IMR-90 (cell line): Measurements from ENCODE around the gene LAMA3. TPM values are rescaled to one million over a fixed set of nuclear protein-coding genes. Genes with fewer than 3 reads are reported as not detected.

Source experiments
- ATAC-seq: fragments of 200-7000 bp; cut with Tn5 transposase; 2 replicates; pipeline ENCODE4 v1.9.1; 2020; ENCODE audit warnings: low read depth, mild to moderate bottlenecking, moderate library complexity
- BruUV-seq: library from RNA; stranded (reverse); fragments of 400-500 nt; replicated peaks from 2 replicates; lab custom pipeline; 2021; lab: Mats Ljungman, UMichigan
- CTCF ChIA-PET: fragments of 300-600 bp; formaldehyde crosslinking; extraction: SDS; loops from one replicate; lab custom pipeline; 2021; ENCODE audit warnings: antibody characterized with exemption; lab: Yijun Ruan, JAX
- POLR2A ChIA-PET: fragments of 300-600 bp; sonication (Branson Sonifier 250); formaldehyde crosslinking; loops from one replicate; lab custom pipeline; 2022; ENCODE audit warnings: antibody characterized with exemption; ENCODE audit not compliant: unreplicated experiment; lab: Charles Lee
- DNase-seq: peaks from one replicate; pipeline ENCODE4 v3.0.0; 2013
- H2AFZ ChIP-seq: replicated peaks from 2 replicates; pipeline ENCODE3; 2013; ENCODE audit warnings: low read length, mild to moderate bottlenecking; ENCODE audit not compliant: poor library complexity
- H2AK5ac ChIP-seq: 2 replicates; pipeline ENCODE4 v1.6.1; 2013; ENCODE audit warnings: low read depth, low read length, inconsistent platforms
- H2AK9ac ChIP-seq: replicated peaks from 2 replicates; pipeline ENCODE3; 2013; ENCODE audit warnings: mild to moderate bottlenecking, low read depth, low read length, moderate library complexity; ENCODE audit not compliant: poor library complexity
- H2BK120ac ChIP-seq: 2 replicates; pipeline ENCODE4 v1.6.1; 2013; ENCODE audit warnings: low read depth, low read length, inconsistent platforms
- H2BK15ac ChIP-seq: 3 replicates; pipeline ENCODE4 v1.6.1; 2013; ENCODE audit warnings: low read depth, low read length, inconsistent platforms
- H2BK20ac ChIP-seq: 2 replicates; pipeline ENCODE4 v1.6.1; 2013; ENCODE audit warnings: low read depth, mild to moderate bottlenecking, inconsistent platforms, low read length, moderate library complexity
- H2BK5ac ChIP-seq: 2 replicates; pipeline ENCODE4 v1.6.1; 2013; ENCODE audit warnings: mild to moderate bottlenecking, low read depth, low read length, inconsistent platforms; ENCODE audit not compliant: poor library complexity, severe bottlenecking
- H3K14ac ChIP-seq: replicated peaks from 2 replicates; pipeline ENCODE4 v1.6.1; 2013; ENCODE audit warnings: low read depth, low read length, inconsistent platforms
- H3K18ac ChIP-seq: 2 replicates; pipeline ENCODE4 v1.6.1; 2013; ENCODE audit warnings: low read depth, low read length, control low read depth
- H3K23ac ChIP-seq: 2 replicates; pipeline ENCODE4 v1.6.1; 2013; ENCODE audit warnings: low read depth, low read length, inconsistent platforms
- H3K27ac ChIP-seq: 2 replicates; pipeline ENCODE4 v1.5.1; 2013; ENCODE audit warnings: mild to moderate bottlenecking, control low read depth, low read length; ENCODE audit not compliant: insufficient read depth
- H3K27me3 ChIP-seq: 2 replicates; pipeline ENCODE4 v1.6.1; 2013; ENCODE audit warnings: low read length; ENCODE audit not compliant: control insufficient read depth, insufficient read depth
- H3K36me3 ChIP-seq: 2 replicates; pipeline ENCODE4 v1.6.1; 2013; ENCODE audit warnings: low read length, mixed read lengths; ENCODE audit not compliant: control insufficient read depth, insufficient read depth
- H3K4ac ChIP-seq: 2 replicates; pipeline ENCODE4 v1.6.1; 2013; ENCODE audit warnings: low read depth, low read length, inconsistent platforms
- H3K4me1 ChIP-seq: 2 replicates; pipeline ENCODE4 v1.6.1; 2013; ENCODE audit warnings: low read length, mixed read lengths; ENCODE audit not compliant: control insufficient read depth, insufficient read depth
- H3K4me2 ChIP-seq: 2 replicates; pipeline ENCODE4 v1.6.1; 2013; ENCODE audit warnings: low read depth, mild to moderate bottlenecking, control low read depth, low read length, moderate library complexity
- H3K4me3 ChIP-seq: 2 replicates; pipeline ENCODE4 v1.5.1; 2013; ENCODE audit warnings: low read depth, mild to moderate bottlenecking, control low read depth, low read length, moderate library complexity; ENCODE audit not compliant: insufficient read depth
- H3K56ac ChIP-seq: 2 replicates; pipeline ENCODE4 v1.6.1; 2013; ENCODE audit warnings: low read length, inconsistent platforms; ENCODE audit not compliant: insufficient read depth; ENCODE audit errors: extremely low read depth
- H3K79me1 ChIP-seq, 2 experiments: 2 replicates each; pipeline ENCODE4 v1.6.1; 2013; ENCODE audit warnings: low read length in 2 of 2, inconsistent platforms in 1 of 2, low read depth in 1 of 2
- H3K9ac ChIP-seq: 2 replicates; pipeline ENCODE4 v1.6.1; 2013; ENCODE audit warnings: low read depth, low read length, control low read depth
- H3K9me1 ChIP-seq: 2 replicates; pipeline ENCODE4 v1.6.1; 2013; ENCODE audit warnings: low read length, inconsistent platforms; ENCODE audit not compliant: insufficient read depth
- H3K9me3 ChIP-seq: 2 replicates; pipeline ENCODE4 v1.6.1; 2013; ENCODE audit warnings: low read length; ENCODE audit not compliant: control insufficient read depth, insufficient read depth
- H4K20me1 ChIP-seq: 2 replicates; pipeline ENCODE4 v1.6.1; 2013; ENCODE audit warnings: low read length, inconsistent platforms; ENCODE audit not compliant: insufficient read depth
- H4K5ac ChIP-seq: 2 replicates; pipeline ENCODE4 v1.6.1; 2013; ENCODE audit warnings: mild to moderate bottlenecking, low read depth, low read length, control low read depth
- H4K8ac ChIP-seq, 2 experiments: 2 replicates each; pipeline ENCODE4 v1.6.1; 2013; ENCODE audit warnings: low read depth in 2 of 2, low read length in 2 of 2, control low read depth in 1 of 2, inconsistent platforms in 1 of 2
- H4K91ac ChIP-seq: 2 replicates; pipeline ENCODE4 v1.6.1; 2013; ENCODE audit warnings: low read depth, low read length, inconsistent platforms; ENCODE audit not compliant: insufficient read depth
- CEBPB ChIP-seq: IDR thresholded peaks from 2 replicates; pipeline ENCODE4 v1.6.1; 2012; ENCODE audit warnings: low read depth, low read length, improper control_type of control experiment
- CHD1 ChIP-seq: IDR thresholded peaks from 2 replicates; pipeline ENCODE4 v1.6.1; 2012; ENCODE audit warnings: low read depth, low read length, improper control_type of control experiment
- ELK1 ChIP-seq: fragments of 150-350 bp; IDR thresholded peaks from 2 replicates; pipeline ENCODE4 v1.6.1; 2016; ENCODE audit warnings: low read depth, mild to moderate bottlenecking, low read length, moderate library complexity, borderline replicate concordance
- MXI1 ChIP-seq: IDR thresholded peaks from 2 replicates; pipeline ENCODE4 v1.6.1; 2012; ENCODE audit warnings: low read depth, mild to moderate bottlenecking, low read length, moderate library complexity, borderline replicate concordance
- POLR2A ChIP-seq: IDR thresholded peaks from 2 replicates; pipeline ENCODE4 v1.6.1; 2012; ENCODE audit warnings: mild to moderate bottlenecking, low read depth, low read length
- RCOR1 ChIP-seq: IDR thresholded peaks from 2 replicates; pipeline ENCODE4 v1.6.1; 2012; ENCODE audit warnings: mild to moderate bottlenecking, low read length, improper control_type of control experiment; ENCODE audit not compliant: insufficient replicate concordance
- SMC3 ChIP-seq: fragments of 150-350 bp; IDR thresholded peaks from 2 replicates; pipeline ENCODE4 v1.6.1; 2016; ENCODE audit warnings: low read depth, mild to moderate bottlenecking, antibody characterized with exemption, low read length, moderate library complexity
- WGBS, 2 experiments: methylation state at CpG; one replicate each; pipeline versions ENCODE4 v1.1.5 to v1.1.7; 2013; ENCODE audit warnings: missing lambda C conversion rate in 2 of 2; ENCODE audit not compliant: insufficient read length in 1 of 2; ENCODE audit errors: extremely low coverage in 2 of 2; 5-methylcytosine and 5-hydroxymethylcytosine counted together
- dilution Hi-C: fragments of 300-500 bp; cut with HindIII; formaldehyde crosslinking; loops from one replicate; pipeline ENCODE4 v1.14.3; 2018; ENCODE audit warnings: low sequenced_read_pairs; ENCODE audit not compliant: unreplicated experiment
- in situ Hi-C: fragments of 300-500 bp; cut with MboI; formaldehyde crosslinking; loops from 3 replicates; pipeline ENCODE4 v1.14.3; 2019; ENCODE audit warnings: low sequenced_read_pairs, inconsistent platforms, mixed read lengths
- intact Hi-C: fragments of 100-400 bp; cut with micrococcal nuclease; formaldehyde crosslinking; loops from 2 replicates; pipeline ENCODE4 v1.10.0; 2022
- polyA plus RNA-seq, 3 experiments: library from polyadenylated mRNA; depleted of rRNA; stranded (reverse); fragments of >200 nt; gene quantifications; 2 replicates each; pipeline ENCODE4 v1.2.3, GENCODE V29; 2012; ENCODE audit warnings: low replicate concordance in 1 of 3
- total RNA-seq: library from RNA; depleted of rRNA; stranded (reverse); fragments of >200 nt; gene quantifications from 2 replicates; pipeline ENCODE4 v1.2.3, GENCODE V29; 2012

The LAMA3 gene
- total and polyA plus RNA-seq, 2 of the 4 experiments (the other 2 are of a cell fraction) = 0.18 to 0.19 TPM

GRCh38 chr18:23921716-23922285, 232.5 kb downstream of the LAMA3 start:
- H3K27me3 ChIP-seq = 0 out of 2 replicates have a peak, but pooled peaks cover 2% of the 10 kb centered on the region
- H4K5ac ChIP-seq = no peak overlapping the region
- H3K27ac ChIP-seq = no peak overlapping the region
- ChIA-PET CTCF (interaction anchor here (1.0 kb wide), 1 partner anchor 19 kb away, joined by 3 read pairs; no protein-coding TSS in a partner anchor), POLR2A (no interaction called here)
- H2BK20ac ChIP-seq = no peak overlapping the region
- 89% methylated on average over 4 of the region's 12 CpGs; no CpG with 5 or more reads in 1 of the 2 experiments for WGBS, 2 experiments
- no peak overlapping the region for H3K9ac ChIP-seq
- H3K23ac ChIP-seq = no peak overlapping the region
- no peak overlapping the region for H2AK5ac ChIP-seq
- no peak for DNase-seq
- H2BK120ac ChIP-seq = no peak overlapping the region
- H3K14ac ChIP-seq = no peak overlapping the region
- no peak overlapping the region for H2AFZ ChIP-seq
- H4K8ac ChIP-seq = no peak overlapping the region
- no peak overlapping the region for H3K18ac ChIP-seq
- no peak overlapping the region for H3K4me3 ChIP-seq
- ATAC-seq = no peak
- H3K9me1 ChIP-seq = no peaks in the 10 kb centered on the region
- no peak overlapping the region for H2BK5ac ChIP-seq
- in situ Hi-C loops (no loop called here), intact Hi-C loops (no loop called here), dilution Hi-C loops (no loop called here)
- H2AK9ac ChIP-seq = no peak overlapping the region
- H3K36me3 ChIP-seq = no peaks in the 10 kb centered on the region
- H3K56ac ChIP-seq = no peak overlapping the region
- BruUV-seq = no TSS peak
- H3K79me1 ChIP-seq = no peaks in the 10 kb centered on the region
- H3K4me1 ChIP-seq = no peaks in the 10 kb centered on the region
- no peak overlapping the region for H2BK15ac ChIP-seq
- H3K4ac ChIP-seq = no peak overlapping the region
- no peak for TF ChIP-seq CHD1
- 0 out of 2 replicates have a peak, but pooled peaks have one; percentile 39 for TF ChIP-seq CEBPB
- TF ChIP-seq POLR2A = no peak
- TF ChIP-seq SMC3 = no peak
- no peak for TF ChIP-seq MXI1
- no peak for TF ChIP-seq RCOR1
- TF ChIP-seq ELK1 = no peak
- H3K9me3 ChIP-seq = no peaks in the 10 kb centered on the region
- H4K91ac ChIP-seq = no peak overlapping the region
- H3K4me2 ChIP-seq = no peak overlapping the region
- no peaks in the 10 kb centered on the region for H4K20me1 ChIP-seq
